HFFc6 (cell line): ENCODE results near the gene RGS6. TPM values are rescaled to one million over a fixed set of nuclear protein-coding genes. Genes with fewer than 3 reads are reported as not detected.

Source experiments
- DNase-seq: peaks from one replicate; pipeline ENCODE4 v3.0.0-alpha.2; 2018
- H3K27ac Mint-ChIP-seq: 2 replicates; pipeline ENCODE4 v1.8.0; 2020; ENCODE audit warnings: mild to moderate bottlenecking, mixed read lengths
- H3K27me3 Mint-ChIP-seq: 2 replicates; pipeline ENCODE4 v1.8.0; 2021; ENCODE audit warnings: mild to moderate bottlenecking, moderate library complexity, mixed read lengths; ENCODE audit not compliant: insufficient read depth
- H3K36me3 Mint-ChIP-seq: 2 replicates; pipeline ENCODE4 v1.8.0; 2021; ENCODE audit warnings: low read depth, mixed read lengths
- H3K4me1 Mint-ChIP-seq: 2 replicates; pipeline ENCODE4 v1.8.0; 2020; ENCODE audit warnings: low read depth, mixed read lengths
- H3K4me3 Mint-ChIP-seq: 2 replicates; pipeline ENCODE4 v1.8.0; 2020; ENCODE audit warnings: mild to moderate bottlenecking, moderate library complexity, mixed read lengths
- H3K9me3 Mint-ChIP-seq: 2 replicates; pipeline ENCODE4 v1.8.0; 2020; ENCODE audit warnings: mild to moderate bottlenecking, mixed read lengths
- total RNA-seq, 6 experiments: library from RNA; stranded (reverse); fragmentation: NEBNext Ultra II Directional; extraction: Animal tissue kit (Norgen Biotek cat#: 25700); gene quantifications; 2 replicates in 1 of 6; 3 replicates in 5 of 6; pipeline ENCODE4 v1.2.3, GENCODE V29; 2021
- TF ChIP-seq, protein P1 (sequence below): fragments of 200-600 bp; sonication (generic); IDR thresholded peaks from 2 replicates; pipeline ENCODE4 v1.5.0; 2021; ENCODE audit warnings: antibody characterized with exemption, mild to moderate bottlenecking

RGS6 gene
- total RNA-seq, 6 experiments from 2014 or later, result not detected

DNA sequence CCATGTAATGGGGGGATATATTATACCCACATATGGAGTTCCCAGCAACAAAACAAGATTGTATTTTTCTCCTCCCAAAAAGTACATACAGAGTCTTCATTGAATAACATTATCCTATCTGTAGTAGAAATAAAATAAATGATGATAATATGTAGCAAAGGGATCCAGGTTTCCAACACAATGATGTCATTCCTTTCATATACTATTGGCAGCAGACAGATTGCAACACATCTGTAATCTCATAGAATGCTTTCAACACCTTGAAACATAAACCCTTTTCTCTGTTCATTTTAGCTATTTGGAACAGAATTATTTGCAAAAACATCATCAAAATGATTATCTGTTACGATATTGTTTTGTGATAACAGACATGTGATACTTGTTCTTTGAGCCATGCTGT is 644.0 kb downstream of the RGS6 start:
- Mint-ChIP-seq H3K4me1 (no peaks in the 10 kb centered on the region), H3K4me3 (no peak overlapping the region), H3K36me3 (no peaks in the 10 kb centered on the region), H3K27me3 (peaks cover 10% of the 10 kb centered on the region), H3K9me3 (no peaks in the 10 kb centered on the region), H3K27ac (no peak overlapping the region)
- TF ChIP-seq, protein P1, sequence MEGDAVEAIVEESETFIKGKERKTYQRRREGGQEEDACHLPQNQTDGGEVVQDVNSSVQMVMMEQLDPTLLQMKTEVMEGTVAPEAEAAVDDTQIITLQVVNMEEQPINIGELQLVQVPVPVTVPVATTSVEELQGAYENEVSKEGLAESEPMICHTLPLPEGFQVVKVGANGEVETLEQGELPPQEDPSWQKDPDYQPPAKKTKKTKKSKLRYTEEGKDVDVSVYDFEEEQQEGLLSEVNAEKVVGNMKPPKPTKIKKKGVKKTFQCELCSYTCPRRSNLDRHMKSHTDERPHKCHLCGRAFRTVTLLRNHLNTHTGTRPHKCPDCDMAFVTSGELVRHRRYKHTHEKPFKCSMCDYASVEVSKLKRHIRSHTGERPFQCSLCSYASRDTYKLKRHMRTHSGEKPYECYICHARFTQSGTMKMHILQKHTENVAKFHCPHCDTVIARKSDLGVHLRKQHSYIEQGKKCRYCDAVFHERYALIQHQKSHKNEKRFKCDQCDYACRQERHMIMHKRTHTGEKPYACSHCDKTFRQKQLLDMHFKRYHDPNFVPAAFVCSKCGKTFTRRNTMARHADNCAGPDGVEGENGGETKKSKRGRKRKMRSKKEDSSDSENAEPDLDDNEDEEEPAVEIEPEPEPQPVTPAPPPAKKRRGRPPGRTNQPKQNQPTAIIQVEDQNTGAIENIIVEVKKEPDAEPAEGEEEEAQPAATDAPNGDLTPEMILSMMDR, result no peak
- no peak for DNase-seq

DNA sequence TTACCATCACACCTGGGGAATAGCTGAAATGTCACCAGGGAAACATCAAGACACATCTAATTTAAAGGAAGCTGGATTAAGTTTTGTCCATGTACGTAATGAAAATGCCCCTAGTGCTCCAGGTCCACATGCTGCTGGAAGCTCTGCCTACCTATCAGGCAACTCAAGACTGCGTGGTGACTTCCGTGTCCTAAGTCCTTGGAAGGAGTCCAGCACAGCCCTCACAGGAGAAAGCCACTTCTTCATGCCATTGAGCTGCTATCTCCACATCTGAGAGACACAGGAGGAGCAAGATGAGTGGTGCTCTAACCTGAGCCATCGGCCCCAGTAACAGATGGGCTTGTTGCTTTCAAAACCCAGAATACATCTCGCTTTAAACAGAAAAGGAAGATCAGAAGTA is 645.3 kb downstream of the RGS6 start:
- Mint-ChIP-seq H3K27ac (no peak overlapping the region), H3K4me1 (no peaks in the 10 kb centered on the region), H3K9me3 (no peaks in the 10 kb centered on the region), H3K36me3 (no peaks in the 10 kb centered on the region), H3K4me3 (no peak overlapping the region), H3K27me3 (peaks cover 10% of the 10 kb centered on the region)
- TF ChIP-seq, protein P1, result no peak
- no peak for DNase-seq

DNA sequence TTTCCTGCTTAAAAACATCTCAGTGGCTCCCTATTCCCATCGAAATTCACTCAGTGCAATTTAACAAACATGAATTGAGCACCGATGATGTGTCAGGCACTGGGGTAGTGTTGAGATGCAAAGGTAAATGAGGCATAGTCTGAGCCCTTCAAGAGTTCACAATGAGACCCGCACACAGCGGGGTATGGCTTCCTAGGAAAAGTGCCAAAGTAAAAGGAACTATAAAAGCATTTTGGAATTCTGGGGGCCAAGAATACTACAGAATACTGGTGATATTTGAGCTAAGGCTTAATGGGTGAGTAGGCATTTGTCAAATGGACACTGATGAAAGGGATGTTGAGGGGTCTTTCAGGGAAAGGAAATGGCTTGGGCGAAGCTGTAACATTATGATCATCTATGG is 646.3 kb downstream of the RGS6 start:
- Mint-ChIP-seq H3K4me3 (no peak overlapping the region), H3K9me3 (no peaks in the 10 kb centered on the region), H3K27me3 (peaks cover 8% of the 10 kb centered on the region), H3K27ac (no peak overlapping the region), H3K4me1 (no peaks in the 10 kb centered on the region), H3K36me3 (no peaks in the 10 kb centered on the region)
- DNase-seq, result no peak
- TF ChIP-seq, protein P1, result no peak

DNA sequence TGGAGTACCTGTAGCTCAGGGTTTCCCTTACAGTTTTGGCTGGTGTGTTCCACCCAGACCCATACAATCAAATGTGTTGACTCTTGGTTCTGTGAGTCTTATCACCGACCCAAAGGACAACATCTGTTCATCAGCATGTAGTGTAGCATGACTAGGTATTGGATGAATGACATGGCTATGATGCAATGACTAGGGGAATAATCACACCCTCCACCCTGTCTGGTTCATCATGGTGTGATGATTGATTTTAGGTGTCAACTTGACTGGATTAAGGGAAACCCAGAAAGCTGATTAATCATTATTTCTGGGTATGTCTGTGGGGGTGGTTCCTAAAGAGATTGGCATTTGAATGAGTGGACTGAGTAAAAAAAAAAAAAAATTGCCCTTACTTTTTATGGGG is 650.4 kb downstream of the RGS6 start:
- H3K36me3 Mint-ChIP-seq, result no peaks in the 10 kb centered on the region
- H3K9me3 Mint-ChIP-seq, result no peaks in the 10 kb centered on the region
- no peak overlapping the region for H3K4me3 Mint-ChIP-seq
- no peak for DNase-seq
- TF ChIP-seq, protein P1, result no peak
- peaks cover 6% of the 10 kb centered on the region for H3K27me3 Mint-ChIP-seq
- no peak overlapping the region for H3K27ac Mint-ChIP-seq
- H3K4me1 Mint-ChIP-seq, result no peaks in the 10 kb centered on the region

DNA sequence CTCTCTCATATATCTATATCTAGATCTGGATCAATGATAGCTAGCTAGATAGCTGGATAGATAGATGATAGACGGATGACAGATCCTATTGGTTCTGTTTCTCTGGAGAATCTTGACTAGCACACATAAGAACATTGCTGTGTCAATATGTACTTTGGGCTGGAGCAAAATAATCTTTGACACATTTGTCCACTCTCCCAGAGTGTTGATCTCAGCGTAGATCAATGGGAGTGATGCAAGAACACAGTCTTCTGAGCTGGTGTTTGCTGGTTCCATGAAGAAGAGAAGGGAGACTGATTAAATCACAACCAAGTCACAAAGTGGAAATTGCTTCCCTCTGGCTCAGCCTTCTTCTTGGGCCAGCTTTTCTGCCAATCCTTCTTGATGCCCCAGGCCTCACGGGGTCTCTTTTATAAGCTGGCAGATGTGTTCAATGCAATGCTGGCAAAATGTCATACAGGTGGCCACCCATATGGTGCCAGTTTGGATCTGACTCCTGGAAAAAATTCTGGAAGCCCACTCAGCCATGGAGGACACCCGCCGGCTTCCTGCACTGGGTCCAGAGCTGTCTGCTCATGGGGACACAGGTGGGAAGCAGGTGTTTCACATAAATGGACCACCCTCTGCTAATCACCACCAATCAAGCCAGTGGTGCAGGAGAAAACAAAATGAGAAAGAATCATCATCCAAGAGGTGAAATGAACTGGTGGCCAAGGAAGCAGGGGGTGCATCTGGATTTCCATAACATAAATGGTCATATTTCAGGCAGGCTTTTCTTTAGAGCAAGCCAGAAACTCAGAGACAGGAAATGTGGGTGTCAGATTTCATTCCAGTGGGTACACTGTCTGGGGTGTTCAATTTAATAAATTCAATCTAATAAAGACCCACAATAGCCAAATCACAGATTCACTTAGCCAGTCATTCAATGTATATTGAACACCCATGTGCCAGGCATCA is 651.4 kb downstream of the RGS6 start:
- Mint-ChIP-seq H3K9me3 (no peaks in the 10 kb centered on the region), H3K4me3 (no peak overlapping the region), H3K36me3 (no peaks in the 10 kb centered on the region), H3K4me1 (no peaks in the 10 kb centered on the region), H3K27me3 (peaks cover 2% of the 10 kb centered on the region), H3K27ac (no peak overlapping the region)
- TF ChIP-seq, protein P1, result no peak
- no peak for DNase-seq
